ENCODE data around the gene PLTP.
"Not testable (repeated sequence)": the region's sequence is repeated elsewhere in the genome, so short reads cannot be mapped to it uniquely, and the experiment has no call there.

Gene PLTP

GRCh38 chr20:45911486-45912343 is at the start of gene PLTP:
Gene PLTP, minus strand, starts transcription at chr20:45912155. Its CDS starts 703 bp downstream, at chr20:45911452.
- peak in 1 of 3 donors; percentile 45 for DNase-seq

GRCh38 chr20:45959956-45960630 is 48.1 kb upstream of the PLTP start:
- no peak for DNase-seq

- DNase-seq = no peak
Measured at GRCh38 chr20:45959126-45959525, 47.2 kb upstream of the PLTP start.

GRCh38 chr20:45958593-45958992 is 46.6 kb upstream of the PLTP start:
- no peak for DNase-seq

GRCh38 chr20:45957021-45957941 is 45.3 kb upstream of the PLTP start:
- DNase-seq = no peak

GRCh38 chr20:45956326-45956725 is 44.4 kb upstream of the PLTP start:
- DNase-seq = not testable (repeated sequence)

GRCh38 chr20:45953672-45954071 is 41.7 kb upstream of the PLTP start:
- DNase-seq = no peak

- no peak for DNase-seq
Measured at GRCh38 chr20:45952861-45953260, 40.9 kb upstream of the PLTP start.

GRCh38 chr20:45951925-45952834 is 40.2 kb upstream of the PLTP start:
- no peak for DNase-seq

- no peak for DNase-seq
Measured at GRCh38 chr20:45950330-45950646, 38.3 kb upstream of the PLTP start.

GRCh38 chr20:45949542-45950329 is 37.8 kb upstream of the PLTP start:
- no peak for DNase-seq

- no peak for DNase-seq
Measured at GRCh38 chr20:45948742-45949541, 37.0 kb upstream of the PLTP start.

GRCh38 chr20:45948261-45948733 is 36.3 kb upstream of the PLTP start:
- no peak for DNase-seq

GRCh38 chr20:45947110-45947866 is 35.3 kb upstream of the PLTP start:
- DNase-seq = no peak

- peak; percentile 35 to 91 (median 38) for DNase-seq
Measured at GRCh38 chr20:45946149-45946970, 34.4 kb upstream of the PLTP start.

- DNase-seq = peak in 1 of 3 donors; percentile 50
Measured at GRCh38 chr20:45945678-45946148, 33.8 kb upstream of the PLTP start.

- no peak for DNase-seq
Measured at GRCh38 chr20:45944965-45945677, 33.2 kb upstream of the PLTP start.
